Smooth muscle cell of the brain vasculature (primary cell): Measurements from ENCODE around the gene SEPTIN10.
A peak's percentile ranks its signal among the peaks of the same experiment; 100 is the strongest.
"Not testable (repeated sequence)": the region's sequence is repeated elsewhere in the genome, so short reads cannot be mapped to it uniquely, and the experiment has no call there.

Source experiments
- DNase-seq: peaks from one replicate; pipeline ENCODE4 v3.0.0-alpha.2; 2012; ENCODE audit warnings: low read depth, low spot score

Gene SEPTIN10

DNA sequence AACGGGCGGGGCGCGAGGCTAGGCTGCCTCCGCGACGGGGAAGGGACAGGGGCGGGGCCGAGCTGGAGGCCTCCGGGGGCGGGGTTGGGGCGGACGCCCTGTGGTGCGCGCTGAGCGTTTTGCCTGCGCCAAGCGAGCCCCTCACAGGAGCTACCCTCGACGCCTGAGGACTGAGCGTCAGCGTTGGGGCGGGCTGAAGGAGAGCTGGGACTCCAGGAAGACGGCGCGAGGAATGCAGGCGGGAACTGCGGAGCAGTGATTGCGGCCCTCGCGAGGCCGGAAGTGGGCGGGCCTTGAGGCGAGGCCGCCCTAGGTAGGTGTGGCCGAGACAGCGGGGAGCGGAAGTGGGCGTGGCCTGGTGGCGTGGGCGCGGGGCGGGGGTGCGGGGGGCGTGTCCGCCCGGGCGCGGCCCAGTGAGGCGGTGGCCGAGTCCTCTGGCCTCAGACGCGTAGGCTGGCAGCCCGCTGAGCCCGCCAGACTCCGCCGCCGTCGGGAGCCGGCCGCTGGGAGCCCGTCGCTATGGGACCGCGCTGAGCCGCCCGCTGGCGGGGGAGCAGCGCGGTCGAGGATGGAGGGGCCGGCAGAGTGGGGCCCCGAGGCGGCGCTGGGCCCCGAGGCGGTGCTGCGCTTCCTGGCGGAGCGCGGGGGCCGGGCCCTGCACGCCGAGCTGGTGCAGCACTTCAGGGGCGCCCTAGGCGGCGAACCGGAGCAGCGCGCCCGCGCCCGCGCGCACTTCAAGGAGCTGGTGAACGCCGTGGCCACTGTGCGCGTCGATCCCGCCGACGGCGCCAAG, at the start of gene SEPTIN10, which contains the start of gene SOWAHC:
Gene SEPTIN10, minus strand, starts transcription at position 45 of the 793 bp plus-strand sequence. CDS start 139 bp downstream, outside the sequence.
Gene SOWAHC, plus strand, starts transcription at position 443 of the 793 bp plus-strand sequence. Its CDS starts 126 bp downstream, at position 569.
- DNase-seq, result peak; percentile 97

DNA sequence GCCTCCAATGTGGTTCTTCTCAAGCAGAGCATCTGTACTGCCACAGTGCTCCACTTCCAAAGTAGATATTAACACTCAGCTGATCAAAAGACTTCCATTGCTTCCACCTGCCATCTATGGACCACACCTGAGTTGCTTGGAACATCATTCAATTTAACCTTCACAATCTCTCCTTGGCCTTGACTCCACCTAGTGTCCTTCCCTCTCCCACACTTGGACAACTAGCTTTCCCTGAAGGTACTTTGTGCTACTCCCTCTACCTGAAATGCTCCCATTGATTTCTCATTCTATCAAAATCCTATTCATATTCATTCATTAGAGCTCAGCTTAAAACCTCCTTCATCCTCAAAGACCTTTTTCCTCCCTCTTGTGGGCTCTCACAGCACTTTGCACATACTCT, 49.1 kb upstream of the SEPTIN10 start:
- no peak for DNase-seq

DNA sequence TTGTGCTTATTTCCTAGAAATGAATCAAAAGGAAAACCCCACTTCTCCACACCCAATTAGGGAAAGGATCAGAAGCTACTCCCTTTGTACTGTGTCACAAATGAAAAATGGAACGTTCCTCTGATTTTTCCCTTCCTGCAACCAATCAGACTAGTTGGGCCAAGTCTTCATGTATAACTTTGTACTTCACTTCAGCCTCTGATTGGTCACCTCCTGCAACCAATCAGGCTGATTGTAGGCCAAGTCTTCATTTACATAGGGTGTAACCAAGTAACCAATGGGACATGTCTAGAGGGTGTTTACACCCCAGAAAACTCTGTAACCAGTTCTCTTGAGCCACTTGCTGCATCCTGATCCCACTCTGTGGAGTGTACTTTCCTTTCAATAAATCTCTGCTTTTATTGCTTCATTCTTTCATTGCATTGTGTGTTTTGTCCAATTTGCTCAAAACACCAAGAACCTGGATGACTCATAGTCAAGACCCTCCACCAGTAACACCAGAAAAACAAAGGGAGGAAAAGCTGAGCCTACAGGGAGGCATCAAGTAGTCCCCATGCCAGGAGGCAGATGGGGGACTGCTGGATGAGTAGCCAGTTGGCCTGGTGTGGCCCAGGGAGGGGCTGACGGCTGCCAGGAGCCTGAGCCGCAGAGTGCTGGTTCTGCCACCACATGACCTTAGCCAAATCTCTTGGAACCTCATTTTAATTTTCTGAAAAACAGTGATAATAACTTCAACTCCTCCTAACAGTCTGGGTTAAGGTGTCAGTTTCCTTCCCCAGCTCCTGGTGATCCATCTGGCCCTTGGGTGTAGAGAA, 46.5 kb upstream of the SEPTIN10 start:
- no peak for DNase-seq

DNA sequence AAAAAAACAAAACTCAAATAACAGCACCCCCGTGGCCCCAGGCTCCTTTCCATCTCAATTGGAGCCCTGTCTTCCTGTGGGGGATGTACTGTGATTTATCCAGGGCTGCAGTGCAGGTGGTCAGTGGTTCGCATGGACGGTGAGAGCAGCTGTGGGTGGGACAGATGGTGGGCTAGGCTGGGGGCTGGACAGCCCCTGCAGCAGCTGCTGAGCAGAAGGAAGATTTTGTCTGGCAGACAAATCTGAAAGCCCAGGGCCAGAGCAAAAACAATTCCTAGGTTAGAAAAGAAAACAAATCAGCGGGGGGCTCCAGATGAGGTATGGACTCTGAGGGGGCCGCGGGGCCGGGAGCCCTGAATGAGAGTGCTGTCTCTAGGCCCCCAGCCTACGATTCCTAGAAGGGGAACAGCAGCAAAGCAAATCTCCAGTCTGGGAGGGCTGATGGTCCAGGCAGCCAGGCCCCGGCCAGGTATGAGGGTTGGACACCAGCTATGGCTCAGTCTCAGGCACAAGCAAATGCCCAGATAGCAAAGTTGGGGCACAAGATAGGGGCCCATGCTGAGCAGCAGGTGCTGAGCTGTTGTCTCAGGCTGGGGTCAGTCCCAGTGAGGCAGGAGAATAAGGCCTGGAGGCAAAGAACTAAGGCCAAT, 45.8 kb upstream of the SEPTIN10 start:
- no peak for DNase-seq

DNA sequence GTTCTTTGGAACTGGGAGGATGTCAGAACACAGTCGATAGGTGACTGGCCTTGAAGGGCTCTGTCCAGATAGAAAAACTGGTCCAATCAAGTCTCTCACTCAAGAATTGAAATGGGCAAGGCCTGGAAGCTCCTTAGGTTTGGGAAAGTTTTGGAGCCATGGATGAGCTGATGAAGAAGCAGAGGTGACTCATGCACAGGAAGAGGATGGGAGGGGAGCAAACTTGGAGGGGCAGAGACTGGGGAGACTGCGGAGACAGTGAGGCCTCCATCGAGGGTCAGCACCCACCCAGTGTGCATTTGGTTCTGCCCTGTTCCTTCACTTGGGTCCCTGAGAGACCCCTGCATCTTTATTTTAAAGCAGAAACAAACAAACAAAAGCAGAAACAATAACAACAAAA, 41.5 kb upstream of the SEPTIN10 start:
- DNase-seq, result no peak

DNA sequence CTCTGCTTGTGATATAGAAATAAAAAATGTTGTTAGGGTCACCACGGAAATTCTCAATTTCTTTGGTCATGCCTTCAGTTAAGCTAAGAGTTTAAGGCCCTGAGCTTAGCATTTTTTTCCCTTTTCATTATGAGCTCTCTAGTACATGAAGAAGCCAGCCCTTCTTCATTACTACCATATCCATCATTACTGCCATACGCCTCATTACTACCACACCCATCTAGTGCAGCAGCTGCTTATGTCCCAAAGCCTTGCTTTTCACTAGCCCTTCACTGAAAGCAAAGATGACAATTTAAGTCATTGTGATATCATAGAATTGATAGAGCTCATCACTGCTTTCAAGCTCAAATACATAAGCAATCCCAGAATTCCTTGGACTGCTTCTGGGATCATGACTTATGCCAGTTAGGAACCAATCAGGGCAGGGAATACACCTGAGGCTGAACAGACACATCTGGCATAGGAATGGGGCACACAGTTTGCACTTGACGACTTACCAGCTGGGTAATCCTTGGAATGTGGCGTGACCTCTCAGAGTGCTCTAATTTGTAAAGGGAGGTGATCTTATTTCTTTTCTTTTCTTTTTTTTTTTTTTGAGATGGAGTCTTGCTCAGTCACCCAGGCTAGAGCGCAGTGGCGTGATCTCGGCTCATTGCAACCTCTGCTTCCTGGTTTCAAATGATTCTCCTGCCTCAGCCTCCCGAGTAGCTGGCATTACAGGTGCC, 40.7 kb upstream of the SEPTIN10 start:
- no peak for DNase-seq

DNA sequence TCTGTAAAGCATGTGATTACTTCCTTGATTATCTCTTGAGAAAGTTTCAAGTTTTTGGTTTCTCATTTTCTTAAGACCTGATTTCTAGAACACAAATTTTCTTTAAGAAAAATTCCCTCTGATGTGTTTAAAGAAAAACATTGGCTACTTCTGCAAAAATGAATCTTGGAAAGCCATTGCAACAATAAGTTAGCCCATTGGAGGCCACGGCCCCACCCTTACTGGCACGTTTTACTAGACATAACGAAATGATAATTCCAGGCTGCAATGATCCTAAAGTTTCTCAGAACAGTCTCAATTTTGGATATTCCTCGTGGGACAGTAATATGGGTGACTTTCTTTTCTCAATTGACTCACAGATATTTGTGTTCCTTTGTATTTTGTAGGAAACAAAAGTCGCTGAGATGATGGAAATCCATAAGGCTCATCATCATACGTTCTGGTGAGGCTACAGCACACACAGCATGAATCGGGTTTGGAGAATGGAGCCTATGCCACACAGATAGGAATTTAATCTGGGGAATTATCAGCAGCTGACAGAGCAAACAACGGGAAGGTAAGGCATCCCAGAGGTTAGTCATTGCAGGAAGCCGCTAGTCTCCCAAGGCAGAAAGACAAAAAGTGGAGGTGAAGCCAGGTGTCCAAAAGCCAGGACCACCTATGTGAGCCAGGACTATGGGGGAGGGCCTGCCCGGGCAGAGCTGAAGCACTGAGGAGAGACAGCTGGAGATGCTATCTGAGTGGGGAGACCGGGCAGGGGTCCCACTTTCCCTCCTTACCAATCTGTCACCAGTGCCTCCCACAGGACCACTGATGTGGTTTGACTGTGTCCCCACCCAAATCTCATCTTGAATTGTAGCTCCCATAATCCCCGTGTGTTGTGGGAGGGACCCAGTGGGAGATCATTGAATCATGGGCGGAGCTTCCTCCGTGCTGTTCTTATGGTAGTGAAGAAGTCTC, 36.2 kb upstream of the SEPTIN10 start:
- no peak for DNase-seq

DNA sequence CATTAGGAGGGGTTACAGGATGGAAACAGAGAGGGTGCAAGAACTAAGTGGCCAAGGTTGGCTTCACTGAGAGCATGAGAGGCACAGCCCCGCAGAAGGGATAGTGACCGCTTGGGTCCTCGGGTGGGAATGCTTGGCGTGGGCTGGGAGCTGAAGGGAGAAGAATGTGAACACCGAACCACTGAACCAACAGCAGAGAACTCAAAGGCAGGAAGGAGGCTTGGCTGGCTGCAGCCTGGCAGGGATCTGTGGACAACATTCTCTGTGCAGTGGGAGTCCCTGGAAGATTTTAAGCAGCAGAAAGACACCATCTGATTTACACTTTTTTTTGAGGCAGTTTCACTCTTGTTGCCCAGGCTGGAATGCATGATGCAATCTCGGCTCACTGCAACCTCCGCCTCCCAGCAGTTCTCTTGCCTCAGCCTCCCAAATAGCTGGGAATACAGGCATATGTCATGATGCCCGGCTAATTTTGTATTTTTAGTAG, 34.3 kb upstream of the SEPTIN10 start:
- no peak for DNase-seq

DNA sequence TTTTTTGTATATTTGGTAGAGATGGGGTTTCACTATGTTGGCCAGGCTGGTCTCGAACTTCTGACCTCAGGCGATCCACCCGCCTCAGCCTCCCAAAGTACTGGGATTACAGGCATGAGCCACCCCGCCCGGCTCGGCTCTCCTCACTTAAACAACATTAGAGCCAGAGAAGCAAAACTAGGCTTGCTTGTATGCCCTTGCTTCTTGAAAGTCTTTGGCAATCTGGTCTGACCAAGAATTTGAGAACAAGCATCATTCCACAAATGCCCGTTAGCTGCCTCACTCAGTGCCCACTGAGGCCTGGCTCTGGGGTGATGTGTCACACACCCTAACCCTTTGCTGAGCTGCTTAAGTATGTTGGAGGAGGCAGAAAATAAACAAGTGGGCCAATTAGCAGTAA, 33.9 kb upstream of the SEPTIN10 start:
- no peak for DNase-seq

DNA sequence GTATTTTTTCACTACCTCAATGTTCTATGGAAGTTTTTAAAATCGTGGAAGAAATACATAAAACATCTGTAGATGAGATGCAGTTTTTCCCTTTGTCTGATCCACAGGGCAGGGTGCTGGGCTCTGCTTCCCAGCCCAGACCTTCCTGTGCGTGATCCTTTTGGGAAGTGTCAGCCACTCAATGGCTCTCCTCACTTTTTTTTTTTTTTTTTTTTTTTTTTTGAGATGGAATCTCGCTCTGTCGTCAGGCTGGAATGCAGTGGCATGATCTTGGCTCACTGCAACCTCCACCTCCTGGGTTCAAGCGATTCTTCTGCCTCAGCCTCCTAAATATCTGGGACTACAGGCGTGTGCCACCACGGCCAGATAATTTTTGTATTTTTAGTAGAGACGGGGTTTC, 33.2 kb upstream of the SEPTIN10 start:
- DNase-seq, result no peak

DNA sequence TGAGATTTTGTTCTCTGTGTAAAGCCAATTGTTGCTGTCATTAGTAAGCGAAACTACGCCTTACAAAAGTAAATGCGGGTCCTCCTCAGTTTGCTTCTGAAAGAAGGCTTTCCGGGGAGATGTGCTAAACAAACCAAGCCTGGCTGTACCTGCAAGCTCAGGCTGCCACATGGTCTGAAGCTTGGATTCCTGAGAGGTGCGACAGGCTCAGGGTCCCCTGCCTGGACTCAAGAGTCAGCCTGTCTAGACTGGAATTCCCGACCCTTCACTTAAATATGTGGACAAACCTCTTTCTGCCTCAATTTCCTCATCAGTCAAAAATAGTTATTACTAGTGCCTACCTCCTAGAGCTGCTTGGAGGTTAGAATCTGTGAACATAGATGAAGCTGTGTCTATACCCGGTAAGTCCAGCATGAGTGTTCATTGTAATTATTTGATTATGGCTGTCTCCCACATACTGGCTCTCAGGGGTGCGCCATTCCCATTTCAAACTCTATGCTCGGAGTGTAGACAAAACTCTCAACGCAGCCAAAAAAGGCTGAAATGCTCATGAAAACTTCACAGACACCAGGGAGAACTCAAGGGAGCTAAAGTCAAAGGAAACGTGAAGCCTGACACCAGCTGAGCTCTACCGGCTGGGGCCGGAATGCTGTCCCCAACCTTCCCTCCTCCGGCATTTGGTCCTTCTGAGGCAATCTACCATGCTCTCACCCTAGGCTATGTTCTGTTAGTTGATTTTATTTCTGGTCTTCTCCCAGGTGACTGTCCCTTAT, 31.8 kb upstream of the SEPTIN10 start:
- DNase-seq, result no peak

DNA sequence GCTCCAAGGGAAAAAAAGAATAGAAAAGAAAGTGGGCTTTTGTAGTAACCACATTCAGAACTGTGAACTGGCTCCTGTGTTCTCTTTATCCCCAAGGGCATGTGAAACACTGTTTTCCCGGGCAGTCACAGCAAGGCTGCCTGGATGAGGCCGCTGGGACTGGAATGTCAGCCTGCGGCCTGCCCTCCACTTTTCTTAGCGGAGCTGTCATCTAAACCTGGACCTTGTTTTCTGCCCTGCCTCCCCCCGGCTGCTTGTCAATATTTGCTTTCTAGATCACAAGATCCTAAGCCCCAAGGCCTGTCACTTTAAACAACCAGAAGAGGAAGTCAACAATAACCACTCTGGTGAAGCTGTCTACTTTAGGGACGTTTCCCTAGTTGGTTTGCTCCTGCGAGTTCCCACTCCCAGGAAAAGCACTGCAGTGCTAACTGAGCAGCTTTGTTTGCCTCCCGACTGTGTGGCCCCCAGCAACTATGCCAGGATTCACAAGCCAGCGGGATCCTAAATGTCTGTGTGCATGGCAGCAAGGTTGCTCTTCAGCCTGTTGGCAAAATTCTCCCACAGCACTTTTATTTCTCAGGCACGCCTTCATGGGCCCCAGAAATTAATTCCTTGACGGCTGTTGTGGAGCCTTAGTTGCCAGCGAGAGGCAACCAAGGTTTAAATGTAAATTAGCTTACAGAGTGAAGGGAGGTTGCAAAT, 31.0 kb upstream of the SEPTIN10 start:
- no peak for DNase-seq

DNA sequence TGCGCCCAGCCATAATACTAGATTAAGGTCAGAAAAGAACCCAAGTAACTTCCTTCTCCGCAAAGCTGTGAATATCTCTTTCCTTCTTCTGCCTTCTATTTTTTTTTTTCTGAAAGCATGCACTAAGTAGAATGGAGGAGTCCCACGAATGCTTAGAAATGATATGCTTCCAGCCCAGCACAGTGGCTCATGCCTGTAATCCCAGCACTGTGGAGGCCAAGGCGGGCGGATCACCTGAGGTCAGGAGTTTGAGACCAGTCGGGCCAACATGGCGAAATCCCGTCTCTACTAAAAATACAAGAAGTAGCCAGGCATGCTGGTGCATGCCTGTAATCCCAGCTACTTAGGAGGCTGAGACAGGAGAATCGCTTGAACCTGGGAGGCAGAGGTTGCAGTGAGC, 26.2 kb upstream of the SEPTIN10 start:
- not testable (repeated sequence) for DNase-seq

DNA sequence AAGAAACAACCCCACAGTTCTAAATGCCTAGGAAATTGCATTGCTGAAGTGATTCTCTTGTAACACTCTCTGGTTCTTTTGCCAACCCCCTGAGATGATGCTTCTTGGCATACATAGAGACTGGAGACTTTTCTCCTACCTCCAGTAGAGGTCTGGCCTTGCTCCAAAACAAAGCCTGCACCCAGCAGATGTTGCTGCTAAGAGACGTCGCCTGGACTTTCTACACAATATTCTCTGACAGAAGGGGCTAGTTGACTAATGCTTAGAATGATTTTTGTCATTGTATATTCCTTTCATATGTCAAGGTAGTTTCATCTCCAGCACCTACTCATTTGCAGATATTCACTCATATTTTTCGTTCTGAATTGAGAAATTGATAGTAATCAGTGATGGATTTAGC, 25.0 kb upstream of the SEPTIN10 start:
- DNase-seq, result peak; percentile 57

DNA sequence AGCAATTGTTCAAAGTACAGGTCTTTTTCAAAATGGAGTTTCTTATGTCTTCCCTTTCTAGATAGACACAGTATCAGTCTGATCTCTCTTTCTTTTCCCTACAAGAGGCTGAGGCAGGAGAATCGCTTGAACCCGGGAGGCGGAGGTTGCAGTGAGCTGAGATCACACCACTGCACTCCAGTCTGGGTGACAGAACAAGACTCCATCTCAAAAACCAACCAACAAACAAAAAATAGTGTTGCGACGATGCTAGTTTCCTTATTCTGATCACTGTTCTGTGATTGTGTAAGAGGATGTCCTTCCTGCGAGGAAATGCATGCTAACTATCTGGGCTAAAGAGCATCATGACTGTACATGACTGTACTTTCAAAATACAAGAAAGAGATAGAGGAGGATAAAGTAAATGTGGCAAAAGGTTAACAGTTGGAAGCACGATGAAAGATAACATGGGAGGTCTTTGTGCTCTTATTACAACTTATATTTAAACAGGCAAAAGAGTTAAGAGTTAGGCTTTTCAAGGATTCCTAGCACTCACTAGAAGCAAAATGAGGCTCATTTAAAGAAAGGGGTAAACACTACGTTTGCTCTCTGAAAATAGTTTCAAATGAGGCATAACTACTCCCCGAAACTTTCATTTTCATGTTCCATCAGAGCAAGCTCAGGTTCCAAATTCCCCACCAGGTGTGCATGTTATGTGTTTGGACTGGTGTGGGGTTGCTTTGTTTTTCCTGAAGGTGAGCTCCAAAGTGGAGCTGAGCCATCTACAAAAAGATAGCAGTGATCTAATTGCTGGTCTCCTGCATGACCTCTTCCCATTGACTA, 24.2 kb upstream of the SEPTIN10 start:
- DNase-seq, result no peak

DNA sequence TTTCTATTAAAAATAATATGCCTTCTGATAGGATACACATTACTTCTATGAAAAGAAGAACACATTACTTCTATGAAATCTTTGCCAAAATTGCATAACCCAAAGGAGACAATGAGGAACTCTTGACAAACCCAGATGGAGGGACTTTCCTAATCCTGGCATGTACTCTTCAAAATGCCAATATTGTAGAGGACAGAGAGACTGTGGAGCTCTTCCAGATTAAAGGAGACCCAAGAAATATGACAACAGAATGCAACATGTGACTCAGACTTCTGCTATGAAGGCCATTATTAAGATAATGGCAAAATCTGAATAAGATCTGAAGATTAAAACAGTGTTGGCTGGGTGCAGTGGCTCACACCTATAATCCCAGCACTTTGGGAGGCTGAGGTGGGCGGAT, 22.6 kb upstream of the SEPTIN10 start:
- no peak for DNase-seq

DNA sequence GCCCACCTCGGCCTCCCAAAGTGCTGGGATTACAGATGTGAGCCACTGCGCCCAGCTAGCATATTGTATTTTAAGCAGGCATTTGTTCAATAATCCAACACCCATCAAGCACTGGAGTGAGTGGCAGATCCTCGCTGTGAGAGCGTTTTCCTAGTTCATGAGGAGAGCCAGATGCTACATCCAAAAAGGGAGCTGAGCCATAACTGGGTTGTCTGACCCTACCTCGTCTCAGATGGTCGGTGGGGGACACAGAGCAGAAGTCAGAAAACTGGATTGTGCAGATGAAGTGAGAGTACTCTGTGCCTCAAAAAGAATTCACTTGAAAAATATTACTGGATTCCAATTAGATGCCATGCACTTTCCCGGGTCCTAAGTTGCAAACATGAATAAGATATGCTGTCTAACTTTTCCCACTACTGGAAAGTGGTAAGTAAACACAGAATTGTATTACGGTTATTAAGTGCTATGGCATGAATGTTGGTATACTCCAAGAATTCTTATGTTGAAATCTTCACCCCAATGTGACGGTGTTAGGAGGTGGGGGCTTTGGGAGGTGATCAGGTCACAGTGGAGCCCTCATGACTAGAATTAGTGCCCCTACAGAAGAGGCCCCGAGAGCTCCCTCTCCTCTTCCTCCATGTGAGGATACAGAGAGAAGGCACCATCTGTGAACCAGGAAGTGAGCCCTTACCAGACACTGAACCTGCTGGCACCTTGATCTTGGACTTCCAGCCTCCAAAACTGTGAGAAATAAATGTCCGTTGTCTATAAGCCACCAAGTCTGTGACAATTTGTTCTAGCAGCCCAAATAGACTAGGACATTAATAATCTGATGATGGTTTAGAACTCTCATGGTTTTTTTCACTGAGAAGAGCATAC, 21.9 kb upstream of the SEPTIN10 start:
- DNase-seq, result no peak
